HUES64 (cell line): ENCODE measurements around the gene KRT28.
"Not testable (repeated sequence)": the region's sequence is repeated elsewhere in the genome, so short reads cannot be mapped to it uniquely, and the experiment has no call there.

Experiments used
- H3K27ac ChIP-seq: 2 replicates; pipeline ENCODE4 v1.7.0; 2013; ENCODE audit warnings: low read depth, low read length, inconsistent platforms
- H3K27me3 ChIP-seq: 2 replicates; pipeline ENCODE4 v1.6.1; 2013; ENCODE audit warnings: mild to moderate bottlenecking, low read length; ENCODE audit not compliant: insufficient read depth
- H3K36me3 ChIP-seq: 2 replicates; pipeline ENCODE4 v1.6.1; 2013; ENCODE audit warnings: mild to moderate bottlenecking, low read length; ENCODE audit not compliant: insufficient read depth
- H3K4me1 ChIP-seq: 2 replicates; pipeline ENCODE4 v1.6.1; 2013; ENCODE audit warnings: mild to moderate bottlenecking, low read length, moderate library complexity; ENCODE audit not compliant: insufficient read depth
- H3K4me3 ChIP-seq: 2 replicates; pipeline ENCODE4 v1.5.1; 2013; ENCODE audit warnings: mild to moderate bottlenecking, low read length, moderate library complexity
- H3K9ac ChIP-seq: 2 replicates; pipeline ENCODE4 v1.6.1; 2013; ENCODE audit warnings: mild to moderate bottlenecking, low read depth, low read length
- H3K9me3 ChIP-seq: 2 replicates; pipeline ENCODE4 v1.6.1; 2013; ENCODE audit warnings: low read depth, low read length; ENCODE audit not compliant: insufficient read depth
- WGBS: fragments of 150-250, 120-280 bp; methylation state at CpG from one replicate; pipeline ENCODE4 v1.1.7; 2013; ENCODE audit warnings: missing lambda C conversion rate; 5-methylcytosine and 5-hydroxymethylcytosine counted together

KRT28 gene

DNA sequence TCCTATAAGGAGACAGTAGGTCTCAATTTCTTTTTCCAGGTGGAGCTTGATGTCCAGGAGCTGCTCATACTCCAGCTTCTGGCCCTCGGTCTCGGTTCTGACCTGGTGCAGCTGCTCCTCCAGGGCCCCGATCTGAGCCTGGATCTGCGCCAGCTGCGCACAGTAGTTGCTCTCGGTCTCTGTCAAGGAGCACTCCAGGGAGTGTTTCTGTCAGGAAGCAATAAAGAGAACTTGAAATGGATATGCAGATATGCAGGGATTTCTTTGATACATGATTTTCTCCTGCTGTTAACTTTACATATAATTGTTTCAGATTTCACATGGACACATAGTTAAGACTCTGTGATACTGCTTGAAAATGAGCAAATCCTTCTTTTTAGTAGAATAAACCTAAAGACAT is 49.4 kb downstream of the KRT28 start:
- H3K36me3 ChIP-seq: no peaks in the 10 kb centered on the region
- 88% methylated on average over 6 of the region's 6 CpGs for WGBS
- no peak overlapping the region for H3K9ac ChIP-seq
- H3K9me3 ChIP-seq: peaks cover 3% of the 10 kb centered on the region; the same call in 1 of the 2 replicates
- no peaks in the 10 kb centered on the region for H3K4me1 ChIP-seq
- no peaks in the 10 kb centered on the region for H3K27me3 ChIP-seq
- H3K27ac ChIP-seq: no peak overlapping the region
- H3K4me3 ChIP-seq: no peak overlapping the region

DNA sequence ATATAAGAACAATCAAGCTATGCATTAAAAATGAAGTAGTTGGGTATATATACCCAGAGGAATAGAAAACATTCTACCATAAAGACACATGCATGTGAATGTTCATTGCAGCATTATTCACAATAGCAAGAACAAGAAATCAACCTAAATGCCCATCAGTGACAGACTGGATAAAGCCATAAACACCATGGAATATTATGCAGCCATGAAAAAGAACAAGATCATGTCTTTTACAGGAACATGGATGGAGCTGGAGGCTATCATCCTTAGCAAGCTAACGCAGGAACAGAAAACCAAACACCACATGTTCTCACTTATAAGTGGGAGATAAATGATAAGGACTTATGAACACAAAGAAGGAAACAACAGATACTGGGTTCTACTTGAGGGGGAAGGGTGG is 51.1 kb downstream of the KRT28 start:
- H3K9me3 ChIP-seq, H3K9ac ChIP-seq, H3K27me3 ChIP-seq, H3K36me3 ChIP-seq, H3K4me1 ChIP-seq, H3K4me3 ChIP-seq, H3K27ac ChIP-seq: not testable (repeated sequence)
- no CpG with 5 or more reads among the region's 1 CpG for WGBS
